ENCODE data around the gene ARHGAP26.

DNA sequence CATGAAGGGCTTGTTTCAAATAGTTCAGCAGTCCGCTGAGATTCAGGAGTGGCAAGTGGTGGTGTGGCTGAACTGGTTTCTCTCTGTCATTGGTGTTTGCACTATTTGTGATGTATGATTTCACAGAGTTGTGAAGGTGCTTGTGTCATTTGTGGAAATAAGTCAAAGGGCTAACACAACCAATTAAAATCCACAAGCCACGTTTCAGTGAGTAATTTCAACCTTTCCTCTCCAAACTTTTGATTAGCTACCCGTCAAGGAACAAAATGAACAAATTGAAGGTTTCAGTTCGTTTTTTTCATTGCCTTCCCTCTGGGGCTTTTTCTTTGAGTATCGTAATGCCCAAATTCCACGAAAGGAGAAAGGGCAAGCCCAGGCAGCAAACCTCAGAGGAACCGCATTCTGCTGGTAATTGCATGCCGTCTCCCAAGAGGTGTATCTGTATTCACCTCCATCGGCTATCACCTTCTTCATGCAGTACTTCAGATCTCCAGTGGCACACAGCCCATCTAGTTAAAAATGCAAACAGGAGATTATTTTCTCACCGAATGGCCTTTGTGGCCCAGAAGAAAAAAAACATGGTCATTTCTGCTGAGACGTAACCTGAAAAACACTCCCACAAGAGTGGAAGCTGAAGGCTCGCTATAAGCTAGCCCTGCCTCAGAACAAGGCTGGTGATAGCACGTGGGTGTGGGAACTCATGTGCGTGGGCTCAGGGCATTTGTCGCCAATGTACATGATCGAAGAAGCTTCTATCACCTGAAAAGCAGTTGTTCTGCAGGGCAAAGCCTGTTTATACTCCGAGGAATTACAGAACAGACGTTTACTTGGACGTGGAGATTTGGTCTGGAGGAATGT is 436.2 kb downstream of the ARHGAP26 start:
- TF ChIP-seq, protein P1, sequence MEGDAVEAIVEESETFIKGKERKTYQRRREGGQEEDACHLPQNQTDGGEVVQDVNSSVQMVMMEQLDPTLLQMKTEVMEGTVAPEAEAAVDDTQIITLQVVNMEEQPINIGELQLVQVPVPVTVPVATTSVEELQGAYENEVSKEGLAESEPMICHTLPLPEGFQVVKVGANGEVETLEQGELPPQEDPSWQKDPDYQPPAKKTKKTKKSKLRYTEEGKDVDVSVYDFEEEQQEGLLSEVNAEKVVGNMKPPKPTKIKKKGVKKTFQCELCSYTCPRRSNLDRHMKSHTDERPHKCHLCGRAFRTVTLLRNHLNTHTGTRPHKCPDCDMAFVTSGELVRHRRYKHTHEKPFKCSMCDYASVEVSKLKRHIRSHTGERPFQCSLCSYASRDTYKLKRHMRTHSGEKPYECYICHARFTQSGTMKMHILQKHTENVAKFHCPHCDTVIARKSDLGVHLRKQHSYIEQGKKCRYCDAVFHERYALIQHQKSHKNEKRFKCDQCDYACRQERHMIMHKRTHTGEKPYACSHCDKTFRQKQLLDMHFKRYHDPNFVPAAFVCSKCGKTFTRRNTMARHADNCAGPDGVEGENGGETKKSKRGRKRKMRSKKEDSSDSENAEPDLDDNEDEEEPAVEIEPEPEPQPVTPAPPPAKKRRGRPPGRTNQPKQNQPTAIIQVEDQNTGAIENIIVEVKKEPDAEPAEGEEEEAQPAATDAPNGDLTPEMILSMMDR (IDR thresholded peaks at IDR 0.05) = no peak
- TF ChIP-seq POLR2A (IDR thresholded peaks at IDR 0.05) = no peak

All from lower leg skin (tissue), 3 donors.